ENCODE measurements around the gene GABRR2. TPM values are rescaled to one million over a fixed set of nuclear protein-coding genes. Genes with fewer than 3 reads are reported as not detected.

GABRR2 gene
- total RNA-seq, 1 experiment from 2014 or later: 0.78 TPM

DNA sequence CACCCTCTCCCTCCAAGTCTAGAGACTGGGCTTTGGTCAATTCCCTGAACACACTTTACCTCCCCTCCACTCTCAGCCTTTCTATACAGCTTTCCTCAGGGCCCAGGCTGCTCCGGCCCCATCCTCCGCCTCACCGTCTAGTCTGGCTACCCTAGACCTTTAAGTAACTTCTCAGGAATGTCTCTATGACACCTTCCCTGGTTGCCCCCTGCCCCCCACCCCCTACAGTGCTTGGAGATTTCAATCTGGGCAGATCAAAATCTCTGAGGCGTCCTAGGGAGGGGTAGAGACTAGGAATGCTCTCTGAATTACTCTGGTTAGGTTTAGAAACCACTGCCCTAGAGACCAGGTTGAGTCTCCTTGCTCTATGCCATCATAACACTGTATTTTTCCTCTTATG lies 31.3 kb upstream of the GABRR2 start:
- BruUV-seq (replicated peaks): no TSS peak
- H3K27ac Mint-ChIP-seq (ENCODE audit: unreplicated experiment): no peak overlapping the region
- peaks cover 55% of the 10 kb centered on the region for H3K4me1 Mint-ChIP-seq (ENCODE audit: low read depth, unreplicated experiment)
- H3K27me3 Mint-ChIP-seq (ENCODE audit: unreplicated experiment): no peaks in the 10 kb centered on the region
- CTCF ChIA-PET: no interaction called here
- no peaks in the 10 kb centered on the region for H3K9me3 Mint-ChIP-seq (ENCODE audit: low read depth, unreplicated experiment)
- DNase-seq: no peak
- no peak overlapping the region for H3K4me3 Mint-ChIP-seq (ENCODE audit: low read depth, unreplicated experiment)
- TF ChIP-seq, protein P1, sequence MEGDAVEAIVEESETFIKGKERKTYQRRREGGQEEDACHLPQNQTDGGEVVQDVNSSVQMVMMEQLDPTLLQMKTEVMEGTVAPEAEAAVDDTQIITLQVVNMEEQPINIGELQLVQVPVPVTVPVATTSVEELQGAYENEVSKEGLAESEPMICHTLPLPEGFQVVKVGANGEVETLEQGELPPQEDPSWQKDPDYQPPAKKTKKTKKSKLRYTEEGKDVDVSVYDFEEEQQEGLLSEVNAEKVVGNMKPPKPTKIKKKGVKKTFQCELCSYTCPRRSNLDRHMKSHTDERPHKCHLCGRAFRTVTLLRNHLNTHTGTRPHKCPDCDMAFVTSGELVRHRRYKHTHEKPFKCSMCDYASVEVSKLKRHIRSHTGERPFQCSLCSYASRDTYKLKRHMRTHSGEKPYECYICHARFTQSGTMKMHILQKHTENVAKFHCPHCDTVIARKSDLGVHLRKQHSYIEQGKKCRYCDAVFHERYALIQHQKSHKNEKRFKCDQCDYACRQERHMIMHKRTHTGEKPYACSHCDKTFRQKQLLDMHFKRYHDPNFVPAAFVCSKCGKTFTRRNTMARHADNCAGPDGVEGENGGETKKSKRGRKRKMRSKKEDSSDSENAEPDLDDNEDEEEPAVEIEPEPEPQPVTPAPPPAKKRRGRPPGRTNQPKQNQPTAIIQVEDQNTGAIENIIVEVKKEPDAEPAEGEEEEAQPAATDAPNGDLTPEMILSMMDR (IDR thresholded peaks at IDR 0.05; ENCODE audit: unreplicated experiment): no peak
- H3K36me3 Mint-ChIP-seq (ENCODE audit: insufficient read depth, unreplicated experiment): peaks cover 12% of the 10 kb centered on the region
- intact Hi-C loops (cut with micrococcal nuclease; ENCODE audit: unreplicated experiment): no loop called here

DNA sequence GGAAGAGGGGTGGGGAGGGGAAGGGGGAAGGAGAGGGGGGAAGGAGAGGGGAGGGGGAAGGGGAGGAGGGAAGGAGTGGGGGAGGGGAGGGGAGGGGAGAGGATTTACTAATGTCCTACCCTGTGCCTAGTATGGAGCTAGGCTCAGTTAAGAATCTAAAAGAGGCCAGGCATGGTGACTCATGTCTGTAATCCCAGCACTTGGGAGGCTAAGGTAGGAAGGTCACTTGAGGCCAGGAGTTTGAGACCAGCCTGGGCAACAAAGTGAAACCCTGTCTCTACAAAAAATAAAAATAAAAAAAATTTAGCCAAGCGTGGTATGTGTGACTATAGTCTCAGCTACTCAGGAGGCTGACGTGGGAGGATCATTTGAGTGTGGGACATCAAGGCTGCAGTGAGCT lies 24.5 kb upstream of the GABRR2 start:
- no peaks in the 10 kb centered on the region for H3K27me3 Mint-ChIP-seq (ENCODE audit: unreplicated experiment)
- DNase-seq: no peak
- peaks cover 15% of the 10 kb centered on the region for H3K36me3 Mint-ChIP-seq (ENCODE audit: insufficient read depth, unreplicated experiment)
- H3K4me1 Mint-ChIP-seq (ENCODE audit: low read depth, unreplicated experiment): peaks cover 6% of the 10 kb centered on the region
- no peak overlapping the region for H3K27ac Mint-ChIP-seq (ENCODE audit: unreplicated experiment)
- H3K4me3 Mint-ChIP-seq (ENCODE audit: low read depth, unreplicated experiment): no peak overlapping the region
- no TSS peak for BruUV-seq (replicated peaks)
- intact Hi-C loops (cut with micrococcal nuclease; ENCODE audit: unreplicated experiment): no loop called here
- no peaks in the 10 kb centered on the region for H3K9me3 Mint-ChIP-seq (ENCODE audit: low read depth, unreplicated experiment)
- CTCF ChIA-PET: no interaction called here
- TF ChIP-seq, protein P1 (IDR thresholded peaks at IDR 0.05; ENCODE audit: unreplicated experiment): no peak

DNA sequence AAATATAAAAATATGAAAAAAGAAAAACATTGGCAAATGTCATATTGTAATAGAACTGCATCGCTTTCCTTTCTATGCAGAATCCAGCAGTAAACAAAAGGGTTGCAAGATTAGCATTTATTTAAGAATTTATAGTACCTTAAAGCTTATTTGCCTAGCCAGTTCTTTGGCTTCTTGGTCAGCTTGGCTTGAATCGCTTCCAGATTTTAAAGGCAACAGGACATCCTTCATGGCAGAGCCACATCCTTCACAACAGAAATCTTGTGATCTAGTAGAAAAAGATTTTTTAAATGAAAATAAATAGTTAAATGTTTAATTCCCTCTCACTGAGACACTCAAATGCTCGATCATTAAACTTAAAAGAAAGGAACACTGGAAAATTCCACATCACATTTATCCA lies 20.1 kb upstream of the GABRR2 start:
- BruUV-seq (replicated peaks): no TSS peak
- CTCF ChIA-PET: no interaction called here
- DNase-seq: no peak
- Mint-ChIP-seq H3K27me3 (ENCODE audit: unreplicated experiment) (no peaks in the 10 kb centered on the region), H3K4me3 (ENCODE audit: low read depth, unreplicated experiment) (no peak overlapping the region), H3K36me3 (ENCODE audit: insufficient read depth, unreplicated experiment) (peaks cover 10% of the 10 kb centered on the region), H3K9me3 (ENCODE audit: low read depth, unreplicated experiment) (no peaks in the 10 kb centered on the region), H3K27ac (ENCODE audit: unreplicated experiment) (no peak overlapping the region), H3K4me1 (ENCODE audit: low read depth, unreplicated experiment) (no peaks in the 10 kb centered on the region)
- TF ChIP-seq, protein P1 (IDR thresholded peaks at IDR 0.05; ENCODE audit: unreplicated experiment): no peak
- intact Hi-C loops (cut with micrococcal nuclease; ENCODE audit: unreplicated experiment): no loop called here

DNA sequence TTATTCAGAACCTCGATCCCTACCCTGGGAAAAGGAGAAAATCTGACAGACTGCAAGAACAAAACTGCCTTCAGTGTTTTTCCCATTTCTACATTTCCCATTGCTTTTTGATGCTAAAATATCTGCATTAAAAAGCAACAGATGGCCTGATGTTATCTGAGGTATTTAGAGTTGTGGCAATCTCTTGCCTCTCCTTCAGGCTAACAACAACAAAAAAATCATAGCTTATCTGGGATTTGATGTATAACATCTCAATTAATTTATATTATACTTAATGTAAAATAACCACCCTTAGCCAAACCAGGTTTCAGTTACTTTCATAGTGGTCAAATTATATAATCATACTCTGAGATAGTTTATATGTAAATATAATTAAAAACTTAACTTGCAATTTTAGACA lies 15.8 kb upstream of the GABRR2 start:
- DNase-seq: no peak
- H3K27ac Mint-ChIP-seq (ENCODE audit: unreplicated experiment): no peak overlapping the region
- TF ChIP-seq, protein P1 (IDR thresholded peaks at IDR 0.05; ENCODE audit: unreplicated experiment): no peak
- H3K9me3 Mint-ChIP-seq (ENCODE audit: low read depth, unreplicated experiment): no peaks in the 10 kb centered on the region
- H3K4me3 Mint-ChIP-seq (ENCODE audit: low read depth, unreplicated experiment): no peak overlapping the region
- CTCF ChIA-PET: no interaction called here
- H3K27me3 Mint-ChIP-seq (ENCODE audit: unreplicated experiment): no peaks in the 10 kb centered on the region
- intact Hi-C loops (cut with micrococcal nuclease; ENCODE audit: unreplicated experiment): no loop called here
- no TSS peak for BruUV-seq (replicated peaks)
- H3K36me3 Mint-ChIP-seq (ENCODE audit: insufficient read depth, unreplicated experiment): peaks cover 4% of the 10 kb centered on the region
- H3K4me1 Mint-ChIP-seq (ENCODE audit: low read depth, unreplicated experiment): no peaks in the 10 kb centered on the region

DNA sequence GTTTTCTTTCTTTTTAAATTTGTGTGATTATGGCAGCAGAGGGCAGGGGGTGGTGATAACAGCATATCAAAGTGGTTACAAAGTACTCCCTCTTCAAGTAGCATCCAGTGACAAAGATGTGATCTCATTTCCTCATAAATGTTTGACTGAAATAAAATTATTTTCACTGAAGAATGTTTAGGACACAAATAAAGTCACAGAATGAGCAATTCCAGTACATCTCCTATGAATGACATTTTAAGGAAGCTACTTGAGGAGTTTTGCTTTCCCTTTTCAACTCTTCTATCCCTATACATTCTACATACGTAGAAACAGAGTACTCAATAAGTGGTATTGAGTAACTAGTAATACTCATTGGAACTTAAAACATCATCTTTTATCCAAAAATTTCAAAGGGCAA lies 13.9 kb upstream of the GABRR2 start:
- no peak overlapping the region for H3K27ac Mint-ChIP-seq (ENCODE audit: unreplicated experiment)
- TF ChIP-seq, protein P1 (IDR thresholded peaks at IDR 0.05; ENCODE audit: unreplicated experiment): no peak
- DNase-seq: no peak
- H3K4me3 Mint-ChIP-seq (ENCODE audit: low read depth, unreplicated experiment): no peak overlapping the region
- intact Hi-C loops (cut with micrococcal nuclease; ENCODE audit: unreplicated experiment): no loop called here
- no TSS peak for BruUV-seq (replicated peaks)
- no peaks in the 10 kb centered on the region for H3K27me3 Mint-ChIP-seq (ENCODE audit: unreplicated experiment)
- H3K36me3 Mint-ChIP-seq (ENCODE audit: insufficient read depth, unreplicated experiment): peaks cover 4% of the 10 kb centered on the region
- H3K4me1 Mint-ChIP-seq (ENCODE audit: low read depth, unreplicated experiment): peaks cover 5% of the 10 kb centered on the region
- CTCF ChIA-PET: no interaction called here
- no peaks in the 10 kb centered on the region for H3K9me3 Mint-ChIP-seq (ENCODE audit: low read depth, unreplicated experiment)

Data from Calu3 (cell line).